ENCODE data around the gene RASA3.

The RASA3 gene

DNA sequence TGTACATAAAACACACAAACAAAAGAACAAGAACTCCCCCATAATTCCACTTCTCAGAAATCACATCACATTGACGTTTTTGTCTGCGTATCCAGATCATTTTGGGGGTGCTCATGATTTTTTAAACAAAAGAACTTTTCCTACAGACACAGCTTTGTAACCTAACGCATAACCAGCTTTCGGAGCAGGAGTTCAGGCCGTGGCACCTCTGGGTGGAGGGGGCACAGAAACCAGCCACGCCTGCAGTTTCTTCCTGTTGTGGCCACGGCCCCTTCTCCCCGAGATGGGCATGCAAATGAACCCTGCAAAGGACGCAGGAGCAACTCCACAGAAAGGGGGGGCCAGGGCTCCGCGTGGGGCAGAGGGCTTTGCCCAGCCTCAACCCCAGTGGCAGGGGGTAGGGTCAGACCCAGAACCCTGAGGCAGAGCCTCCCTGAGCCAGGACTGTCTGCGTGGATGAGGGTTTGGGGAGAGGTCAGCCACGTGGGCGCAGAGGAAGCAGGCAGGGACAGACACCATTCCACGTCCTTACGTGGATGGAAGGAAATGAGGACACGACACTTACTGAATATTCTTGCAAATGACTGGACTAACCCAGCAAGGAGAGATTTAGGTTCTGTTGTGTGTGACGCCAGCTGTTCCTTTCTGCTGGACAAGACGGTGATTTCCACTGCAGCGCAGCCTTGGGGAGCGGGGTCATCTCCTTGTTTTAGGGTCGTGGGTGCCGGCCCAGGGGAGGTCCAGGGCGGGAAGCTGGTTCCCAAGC lies 64.4 kb downstream of the RASA3 start:
- peak; percentile 4 for DNase-seq (ENCODE audit: low read depth, low spot score)

DNA sequence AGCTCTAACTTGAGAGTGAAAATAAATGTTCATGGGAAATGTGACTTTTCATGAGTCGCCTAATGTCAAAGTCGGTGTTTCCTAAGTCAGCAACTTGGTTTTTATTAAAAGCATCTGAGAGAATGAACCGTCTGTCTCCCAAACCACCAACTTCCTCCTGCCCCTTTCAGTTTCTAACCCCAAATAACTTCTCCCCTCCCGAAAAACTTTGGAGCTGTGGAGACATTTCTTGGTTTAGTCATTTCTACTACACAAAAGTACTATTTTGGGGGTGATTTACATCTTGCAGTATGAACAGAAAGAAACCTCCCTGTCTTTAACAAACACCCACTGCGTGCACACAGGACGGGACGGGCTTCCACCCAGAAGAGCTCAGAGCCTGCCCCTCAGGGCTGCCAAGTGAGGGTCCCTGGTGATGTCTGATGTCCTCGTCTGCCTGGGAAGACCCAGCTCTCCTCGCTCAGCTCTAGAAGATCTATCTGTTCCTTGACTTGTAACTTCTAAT lies 65.0 kb downstream of the RASA3 start:
- no peak for DNase-seq (ENCODE audit: low read depth, low spot score)

DNA sequence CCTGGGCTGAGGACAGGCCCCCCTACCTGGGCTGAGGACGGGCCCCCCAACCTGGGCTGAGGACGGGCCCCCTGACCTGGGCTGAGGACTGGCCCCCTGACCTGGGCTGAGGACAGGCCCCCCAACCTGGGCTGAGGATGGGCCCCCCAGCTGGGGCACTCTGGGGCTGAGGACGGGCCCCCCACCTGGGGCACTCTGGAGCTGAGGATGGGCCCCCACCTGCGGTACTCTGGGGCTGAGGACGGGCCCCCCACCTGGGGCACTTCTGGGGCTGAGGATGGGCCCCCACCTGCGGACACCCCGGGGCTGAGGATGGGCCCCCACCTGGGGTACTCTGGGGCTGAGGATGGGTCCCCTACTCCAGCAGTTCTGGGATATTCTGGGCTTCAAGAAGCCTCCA lies 65.5 kb downstream of the RASA3 start:
- DNase-seq (ENCODE audit: low read depth, low spot score), result no peak

DNA sequence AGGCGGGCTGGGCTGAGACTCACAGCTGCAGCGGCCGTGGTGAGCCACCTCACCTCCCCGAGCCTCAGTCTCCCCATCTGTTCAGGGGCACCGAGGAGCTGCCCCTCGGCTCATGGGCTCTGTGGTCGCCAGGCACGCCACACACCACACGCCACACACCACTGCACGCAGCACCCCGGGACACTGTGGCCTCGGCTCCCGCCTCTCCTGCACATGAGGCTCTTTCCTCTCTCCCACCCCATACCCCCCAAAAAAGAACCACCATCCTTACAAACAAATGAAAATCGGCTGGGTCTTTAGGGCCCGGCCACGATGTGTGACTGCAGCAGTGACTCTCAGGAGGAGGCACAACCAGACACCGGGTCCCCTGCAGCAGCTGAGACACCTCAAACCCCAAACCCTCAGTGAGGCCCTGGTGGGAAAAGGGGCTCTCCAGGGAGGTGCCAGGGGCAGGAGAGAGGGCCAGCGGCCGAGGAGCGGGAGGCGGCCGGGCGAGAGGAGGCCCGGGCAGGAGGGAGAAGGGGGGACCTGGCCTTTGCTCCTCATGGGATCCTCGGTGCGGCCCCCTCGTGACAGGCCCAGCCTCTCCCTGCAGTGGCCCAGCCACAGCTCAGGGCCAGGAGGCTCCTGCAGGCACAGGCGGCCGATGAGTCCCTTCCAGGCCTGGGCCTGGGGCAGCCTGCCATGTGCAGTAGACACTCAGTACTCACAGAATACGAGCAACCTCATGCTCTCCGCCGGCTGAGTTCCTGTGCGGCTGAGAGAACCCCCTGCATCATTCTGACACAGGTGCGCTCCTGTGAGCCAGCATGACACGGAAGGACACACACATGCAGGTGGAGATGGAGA lies 66.3 kb downstream of the RASA3 start:
- DNase-seq (ENCODE audit: low read depth, low spot score), result no peak

DNA sequence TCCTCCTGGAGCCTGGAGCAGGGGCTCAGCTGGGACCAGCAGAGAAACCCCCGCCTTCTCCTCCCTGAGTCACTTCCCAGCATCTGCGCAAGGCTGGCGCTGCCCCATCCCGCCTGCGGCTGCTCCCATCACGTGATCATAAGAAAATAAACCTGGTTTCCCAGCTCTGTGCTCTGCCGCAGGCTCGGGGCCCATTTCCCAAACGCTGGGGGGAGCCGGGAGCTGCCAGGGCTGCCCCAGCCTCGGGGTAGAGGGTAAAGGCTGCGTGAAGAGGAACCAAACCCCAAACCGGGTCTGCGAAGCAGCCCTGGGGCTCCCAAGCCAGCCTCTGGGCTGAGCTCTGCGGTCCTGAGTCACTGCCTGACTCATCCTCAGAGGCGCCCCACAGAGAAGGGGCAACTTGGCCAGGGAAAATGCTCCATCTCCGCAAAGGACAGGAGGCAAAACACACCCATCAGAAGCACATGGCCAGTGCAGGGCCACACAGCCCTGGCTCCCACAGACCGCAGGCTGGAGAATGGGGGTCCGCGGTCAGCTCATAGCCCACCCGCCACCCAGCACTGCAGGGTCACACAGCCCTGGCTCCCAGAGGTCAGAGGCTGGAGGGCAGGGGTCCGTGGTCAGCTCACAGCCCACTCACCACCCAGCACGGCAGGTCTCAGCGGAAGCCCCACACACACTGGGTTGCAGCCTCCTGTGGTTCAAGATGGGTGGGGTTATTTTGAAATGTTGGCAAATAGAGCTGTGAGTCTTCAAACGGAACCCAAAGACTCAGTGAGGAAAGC lies 67.1 kb downstream of the RASA3 start:
- DNase-seq (ENCODE audit: low read depth, low spot score), result peak; percentile 44

DNA sequence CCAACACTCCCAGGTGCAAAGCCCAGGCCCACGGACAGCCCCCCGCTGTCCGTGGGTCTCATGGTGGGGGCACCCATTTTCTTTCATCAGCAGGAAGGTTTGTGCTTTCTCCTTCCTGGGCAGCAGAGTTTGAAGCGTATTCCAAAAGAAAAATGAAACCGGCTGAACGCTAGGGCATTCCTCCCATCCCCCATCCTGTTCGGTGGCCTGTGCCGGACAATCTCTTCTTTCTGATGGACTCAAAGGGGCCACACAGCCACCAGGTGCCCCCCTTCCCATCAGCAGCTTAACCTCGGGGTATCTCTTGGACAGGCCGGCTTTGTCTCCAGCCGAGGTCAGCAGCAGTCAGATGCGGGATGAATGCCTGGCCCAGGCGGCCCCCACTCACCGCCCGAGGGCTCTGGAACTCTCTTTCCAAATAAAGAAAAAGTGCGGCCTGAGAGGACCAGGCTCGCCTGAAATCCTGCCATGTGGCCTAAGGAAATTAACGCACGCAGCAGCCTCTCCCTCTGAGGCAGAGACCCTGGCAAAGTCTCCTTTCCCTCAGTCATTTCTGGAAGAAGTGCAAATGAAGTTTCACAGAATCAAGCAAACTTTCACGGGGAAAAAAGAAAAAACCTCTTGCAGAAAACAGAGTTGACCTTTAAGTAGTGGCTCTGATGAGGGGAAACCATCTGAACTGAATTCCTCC lies 67.8 kb downstream of the RASA3 start:
- no peak for DNase-seq (ENCODE audit: low read depth, low spot score)

DNA sequence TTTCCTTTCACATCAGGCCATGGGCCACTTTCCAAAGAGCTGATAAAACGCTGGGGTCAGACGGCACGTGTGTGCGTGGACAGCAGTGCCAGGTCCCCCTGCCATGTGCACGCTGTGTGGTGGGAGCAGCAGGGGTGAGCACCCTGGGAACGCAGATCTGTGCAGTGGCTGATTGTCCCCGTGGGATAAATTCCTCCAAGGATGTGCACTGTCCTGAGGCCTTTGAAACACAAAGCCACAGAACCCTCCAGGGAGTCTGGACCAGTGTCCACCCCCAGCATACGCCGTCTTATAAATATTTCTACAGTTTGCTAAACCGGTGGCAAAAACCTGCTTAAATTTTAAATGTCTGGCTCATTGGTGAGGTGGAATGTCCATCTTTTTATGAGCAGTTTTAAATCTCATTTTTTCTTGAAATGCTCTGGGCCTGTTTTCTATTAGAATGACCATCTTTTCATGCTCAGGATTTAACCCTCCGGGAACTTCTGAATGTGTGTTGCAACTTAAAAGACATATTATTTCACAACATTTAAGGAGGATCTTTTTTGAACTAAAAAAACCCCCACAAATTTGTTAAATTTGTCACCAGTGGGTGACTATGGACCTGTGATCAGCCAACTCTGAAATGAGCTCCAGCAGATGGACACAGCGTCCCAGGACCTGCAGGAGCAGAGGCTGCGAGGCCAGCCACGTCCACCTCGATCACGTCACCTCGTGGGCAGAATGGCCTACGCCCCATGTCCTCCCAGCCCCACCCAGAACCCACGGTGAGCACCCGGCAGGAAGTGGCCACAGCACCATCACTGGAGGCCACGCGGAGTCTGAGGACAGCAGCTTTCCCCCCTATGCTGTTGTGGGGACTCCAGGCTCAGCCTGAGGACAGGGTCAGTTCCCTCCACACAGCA lies 68.6 kb downstream of the RASA3 start:
- no peak for DNase-seq (ENCODE audit: low read depth, low spot score)

DNA sequence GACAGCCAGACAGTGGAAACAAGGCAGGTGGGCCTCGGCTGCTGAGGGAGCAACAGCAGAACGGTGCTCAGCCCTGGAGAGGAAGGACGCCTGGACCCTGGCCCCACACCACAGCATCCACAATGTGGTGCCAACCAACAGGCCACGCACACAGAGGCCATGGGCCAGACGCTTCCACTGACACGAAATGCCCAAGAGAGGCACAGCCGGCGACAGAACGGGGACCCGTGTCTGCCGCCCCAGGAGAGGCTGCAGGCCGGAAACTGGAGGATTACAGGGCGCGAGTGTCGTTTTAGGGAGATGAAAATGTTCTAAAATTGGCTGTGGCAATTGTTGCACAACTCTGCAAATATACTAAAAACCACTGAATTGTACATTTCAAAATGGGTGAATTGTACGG lies 69.7 kb downstream of the RASA3 start:
- no peak for DNase-seq (ENCODE audit: low read depth, low spot score)

DNA sequence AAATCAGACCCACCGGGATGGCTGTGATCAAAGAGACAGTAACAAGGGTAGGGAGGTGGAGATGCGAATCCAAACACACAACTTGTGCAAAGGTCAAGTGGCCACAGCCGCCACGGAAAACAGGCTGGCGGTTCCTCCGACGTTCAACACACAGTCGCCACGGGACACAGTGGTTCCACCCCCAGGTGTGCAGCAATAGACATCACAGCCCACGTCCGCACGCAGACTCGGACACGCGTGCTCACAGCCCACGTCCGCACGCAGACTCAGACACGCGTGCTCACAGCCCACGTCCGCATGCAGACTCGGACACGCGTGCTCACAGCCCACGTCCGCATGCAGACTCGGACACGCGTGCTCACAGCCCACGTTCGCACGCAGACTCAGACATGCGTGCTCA lies 70.1 kb downstream of the RASA3 start:
- DNase-seq (ENCODE audit: low read depth, low spot score), result no peak

DNA sequence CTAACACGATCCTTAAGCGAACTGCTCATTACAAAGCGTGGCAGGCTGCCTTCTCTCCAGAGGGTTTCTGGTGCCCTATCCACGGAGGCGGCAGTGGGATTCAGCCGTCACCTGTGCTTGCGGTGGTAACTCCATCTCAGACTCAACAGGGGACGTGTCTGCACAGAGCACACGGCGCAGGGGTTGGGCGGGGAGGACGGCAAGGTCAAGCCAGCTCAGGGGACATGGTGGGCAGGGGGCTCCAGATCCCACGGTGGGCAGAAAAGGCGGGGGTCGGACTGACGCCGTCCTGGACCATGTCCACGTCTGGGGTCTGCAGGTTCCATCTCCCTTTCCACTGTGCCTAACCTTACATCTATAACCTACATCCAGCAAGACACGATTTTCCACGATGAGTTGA lies 70.7 kb downstream of the RASA3 start:
- no peak for DNase-seq (ENCODE audit: low read depth, low spot score)

DNA sequence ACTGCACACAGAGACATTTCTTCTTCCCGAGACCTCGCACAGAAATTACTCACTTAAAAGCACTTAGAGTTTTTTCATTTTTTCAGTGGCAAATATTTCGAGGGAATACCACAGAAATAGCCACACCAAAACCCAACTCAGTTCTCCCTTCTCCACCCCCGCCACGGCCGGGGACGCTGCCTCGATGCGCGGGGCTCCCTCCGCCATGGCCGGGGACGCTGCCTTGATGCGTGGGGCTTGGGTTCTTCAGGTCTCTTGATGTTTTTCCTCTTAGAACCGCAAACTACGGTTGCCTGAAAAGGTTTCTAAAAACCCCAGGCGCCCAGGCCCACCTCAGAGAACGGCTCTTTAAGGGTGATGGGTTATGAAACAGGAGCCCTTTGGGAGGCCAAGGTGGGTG lies 71.4 kb downstream of the RASA3 start:
- no peak for DNase-seq (ENCODE audit: low read depth, low spot score)

DNA sequence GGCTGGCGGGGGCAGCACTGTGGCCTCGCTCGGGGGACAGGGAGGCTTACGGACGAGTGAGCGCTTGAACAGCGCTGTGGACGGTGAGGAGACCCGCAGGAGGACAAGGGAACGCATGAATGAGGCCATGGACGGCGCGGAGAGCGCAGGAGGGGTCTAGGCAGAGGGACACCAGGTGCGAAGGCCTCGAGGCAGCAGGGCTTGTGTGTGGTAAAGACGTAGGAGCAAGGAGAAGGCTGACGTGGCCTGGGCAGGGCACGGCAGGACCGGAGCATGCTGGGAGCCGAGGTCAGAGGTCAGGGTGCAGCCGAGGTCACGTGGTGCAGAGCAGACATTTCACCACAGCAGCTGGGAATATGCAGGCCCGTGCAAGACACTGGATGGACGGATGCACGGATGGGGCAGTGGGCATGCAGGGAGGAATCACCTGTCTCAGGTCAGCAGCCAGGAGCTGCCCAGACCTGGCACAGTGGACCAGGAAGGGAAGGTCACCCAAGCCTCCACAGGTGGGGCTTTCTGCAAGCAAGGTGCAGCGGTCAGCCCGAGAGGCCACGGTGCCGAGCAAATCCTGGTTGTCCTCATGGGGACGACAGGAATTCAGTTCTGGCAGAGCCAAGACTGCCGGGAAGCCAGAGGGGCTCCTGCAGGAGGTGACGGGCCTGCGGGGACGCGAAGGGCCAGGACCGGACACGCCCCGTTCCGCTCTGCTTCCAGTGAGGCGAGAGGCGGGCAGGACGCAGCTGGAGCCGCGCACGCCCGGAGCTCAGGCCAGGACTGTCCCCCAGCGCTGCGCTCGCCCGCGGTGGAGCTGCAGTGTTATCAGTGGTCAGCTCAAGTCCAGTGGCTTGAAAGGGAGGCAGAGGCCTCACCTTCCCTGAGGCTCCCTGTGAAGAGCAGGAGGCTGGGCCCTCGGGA lies 72.2 kb downstream of the RASA3 start:
- DNase-seq (ENCODE audit: low read depth, low spot score), result no peak

DNA sequence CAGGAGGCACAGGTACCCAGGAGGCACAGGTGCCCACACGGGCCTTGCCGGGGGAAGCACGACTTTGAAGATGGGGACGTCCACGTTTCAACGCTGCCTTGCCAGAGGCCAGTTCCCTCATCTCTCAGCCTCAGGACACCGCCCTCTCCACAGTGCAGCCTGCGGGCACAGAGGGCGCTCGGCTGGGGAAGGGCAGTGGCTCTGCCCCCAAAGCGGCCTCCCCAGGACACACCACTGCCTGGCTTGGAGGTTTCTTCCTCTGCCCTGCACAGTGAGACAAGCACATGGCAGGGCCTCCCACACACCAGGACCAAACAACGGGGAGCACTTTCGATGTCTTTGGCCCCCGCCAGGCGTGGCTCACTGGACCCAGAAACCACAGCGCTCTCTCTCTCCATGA lies 73.0 kb downstream of the RASA3 start:
- no peak for DNase-seq (ENCODE audit: low read depth, low spot score)

DNA sequence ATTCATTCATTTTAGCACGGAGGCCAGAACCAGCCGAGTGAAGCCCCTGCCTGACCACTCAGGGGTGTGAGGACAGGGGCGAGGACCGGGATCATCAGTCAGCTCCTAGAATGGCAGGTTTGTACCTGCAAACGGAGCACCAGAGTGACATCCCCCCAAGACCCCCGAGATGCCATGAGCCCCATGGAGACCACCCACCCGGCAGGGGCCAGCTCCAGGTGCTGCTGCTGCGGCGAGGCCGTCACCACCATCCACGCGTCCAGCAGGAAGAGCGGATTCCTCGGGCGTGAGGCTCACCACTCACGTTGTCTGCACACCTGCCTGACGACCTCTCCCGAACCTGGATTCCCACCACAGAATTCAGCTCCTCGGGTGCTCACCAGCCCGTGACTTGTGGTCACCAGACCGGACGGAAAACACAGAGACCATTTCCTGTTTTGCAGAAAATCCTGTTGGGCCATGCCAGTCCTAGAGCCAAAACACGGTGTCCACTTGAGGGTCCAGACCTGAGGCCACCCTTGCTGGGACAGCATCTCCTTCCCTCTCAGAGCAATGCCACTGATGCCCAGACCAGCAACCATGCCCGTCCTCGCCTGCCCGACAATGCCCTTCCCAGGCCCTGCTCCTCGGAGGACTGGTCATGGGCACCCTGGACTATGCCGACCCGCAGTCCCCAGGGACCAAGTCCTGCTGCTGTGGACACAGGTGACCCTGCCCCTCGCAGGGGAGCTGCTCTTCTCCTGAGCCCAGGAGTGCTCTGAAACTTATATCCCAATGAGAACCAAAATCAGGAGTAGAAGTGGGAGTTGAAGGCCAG lies 74.2 kb downstream of the RASA3 start:
- no peak for DNase-seq (ENCODE audit: low read depth, low spot score)

DNA sequence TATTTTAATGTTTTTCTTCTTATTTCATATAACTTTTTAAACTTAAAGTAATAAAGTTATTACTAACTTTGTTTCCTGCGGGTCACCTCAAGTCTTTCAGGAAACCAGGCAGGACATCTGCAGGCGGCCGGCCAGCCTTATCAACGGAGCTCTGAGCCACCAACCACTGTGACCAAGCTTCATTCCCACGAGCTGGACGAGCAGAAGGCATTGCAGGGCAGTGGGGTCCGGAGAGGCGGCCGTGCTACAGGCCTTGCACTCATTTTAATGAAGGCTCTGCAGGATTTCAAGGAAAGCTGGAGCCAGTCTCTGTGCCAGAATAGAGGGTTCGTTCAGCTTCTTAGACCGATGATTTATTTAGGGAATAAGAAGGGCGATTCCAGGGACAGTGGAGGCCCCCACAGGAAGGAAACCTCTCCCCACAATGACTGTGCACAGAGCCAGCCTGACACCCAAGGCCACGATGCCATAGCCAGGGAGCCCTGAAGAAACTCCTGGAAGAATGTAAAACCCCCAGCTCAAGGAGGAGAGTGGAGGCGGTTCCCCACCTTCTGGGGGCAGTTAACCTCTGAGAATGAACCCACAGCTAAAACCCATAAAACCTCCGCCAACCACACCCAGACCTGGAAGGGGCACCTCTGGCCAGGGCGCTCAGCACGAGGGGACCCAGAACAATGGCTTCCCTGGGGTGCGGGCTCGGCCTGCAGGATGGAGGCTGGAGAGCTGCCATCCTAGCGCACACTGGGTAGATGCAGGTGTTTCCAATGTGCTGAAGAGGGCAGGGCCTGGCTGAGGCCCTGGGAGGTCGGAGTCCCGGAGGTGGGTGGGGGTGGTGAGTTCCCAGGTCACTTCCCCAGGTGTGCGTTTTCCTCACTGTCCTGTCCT lies 75.0 kb downstream of the RASA3 start:
- DNase-seq (ENCODE audit: low read depth, low spot score), result no peak

DNA sequence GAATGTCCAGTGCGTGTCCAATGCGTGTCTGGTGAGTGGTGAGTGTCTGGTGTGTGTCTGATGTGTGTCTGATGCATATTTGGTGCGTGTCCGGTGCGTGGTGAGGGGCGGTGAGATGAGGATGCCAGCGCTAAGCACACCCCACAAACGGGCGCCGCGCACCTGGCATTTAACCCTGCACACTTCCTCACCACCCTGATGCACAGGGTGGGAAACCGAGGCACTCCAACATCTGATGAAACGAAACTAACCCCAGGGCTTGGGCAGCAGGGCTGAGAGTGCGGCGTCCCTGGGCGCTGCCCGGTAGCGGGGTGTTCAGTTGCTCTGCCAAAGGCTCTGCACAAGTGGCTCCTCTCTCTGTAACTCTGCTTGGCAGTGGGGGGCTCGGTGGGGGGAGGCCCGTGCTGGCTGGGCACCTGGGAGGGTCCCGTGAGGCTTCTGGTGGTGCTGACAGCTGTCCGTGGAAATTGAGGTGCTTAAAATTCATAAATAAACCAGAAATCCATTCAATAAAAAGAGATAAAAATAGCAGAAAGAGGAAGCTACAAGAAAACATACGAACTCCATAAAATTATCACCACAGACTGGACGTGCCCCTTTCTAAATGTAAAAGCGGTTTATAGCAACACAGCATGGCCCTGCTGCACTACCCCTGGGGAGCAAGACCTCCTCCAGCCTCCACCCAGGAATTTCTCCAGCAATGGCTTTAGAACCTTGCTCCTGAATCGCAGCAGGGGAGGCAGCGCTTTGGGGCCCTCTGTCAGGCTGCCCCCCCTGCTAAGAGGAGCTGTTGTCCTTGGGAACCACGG lies 76.0 kb downstream of the RASA3 start:
- no peak for DNase-seq (ENCODE audit: low read depth, low spot score)

DNA sequence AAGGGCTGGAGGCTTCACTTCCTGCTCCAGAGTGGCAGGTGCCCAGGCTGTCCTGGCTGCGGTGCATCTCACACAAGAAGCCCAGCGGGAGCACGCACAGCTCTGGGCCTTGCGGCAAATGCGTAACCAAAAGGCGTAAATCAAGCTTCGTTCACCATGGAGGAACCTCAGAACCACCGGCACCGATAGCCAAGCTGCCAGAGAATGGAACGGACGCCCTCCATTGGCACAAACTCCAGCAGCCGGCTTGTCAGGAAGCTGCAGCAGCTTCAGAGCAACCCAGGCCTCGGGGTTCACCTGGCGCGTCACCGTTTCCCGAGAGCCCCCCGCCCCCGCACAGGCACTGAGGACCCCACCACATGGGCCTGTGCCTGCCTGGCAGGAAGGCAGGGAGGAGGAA lies 76.7 kb downstream of the RASA3 start:
- no peak for DNase-seq (ENCODE audit: low read depth, low spot score)

Data from activated CD4-positive, CD25-positive, alpha-beta regulatory T cell treated with anti-CD3 and anti-CD28 coated beads, Interleukin-2, amount 50 U/mL, for 16 hours (primary cell).